Measurements from ENCODE around the gene PLEKHA1.

The PLEKHA1 gene

GRCh38 chr10:122463466-122464249 lies 89.2 kb downstream of the PLEKHA1 start:
- DNase-seq = no peak

GRCh38 chr10:122464250-122464510 lies 89.7 kb downstream of the PLEKHA1 start:
- DNase-seq = no peak

GRCh38 chr10:122464586-122464985 lies 90.1 kb downstream of the PLEKHA1 start:
- DNase-seq = no peak

GRCh38 chr10:122465401-122466040 lies 91.0 kb downstream of the PLEKHA1 start:
- no peak for DNase-seq

- no peak for DNase-seq
These were observed 92.5 kb downstream of the PLEKHA1 start for GRCh38 chr10:122466951-122467381.

- DNase-seq = no peak
These were observed 93.2 kb downstream of the PLEKHA1 start for GRCh38 chr10:122467701-122468100.

- DNase-seq = no peak
These were observed 93.9 kb downstream of the PLEKHA1 start for GRCh38 chr10:122468307-122468925.

GRCh38 chr10:122468926-122469781 lies 94.6 kb downstream of the PLEKHA1 start:
- DNase-seq = no peak

- DNase-seq = no peak
These were observed 95.3 kb downstream of the PLEKHA1 start for GRCh38 chr10:122469848-122470247.

GRCh38 chr10:122471531-122472177 lies 97.1 kb downstream of the PLEKHA1 start:
- no peak for DNase-seq

GRCh38 chr10:122473116-122473515 lies 98.6 kb downstream of the PLEKHA1 start:
- no peak for DNase-seq

- DNase-seq = no peak
These were observed 99.8 kb downstream of the PLEKHA1 start for GRCh38 chr10:122474131-122474818.

- DNase-seq = no peak
These were observed 100.6 kb downstream of the PLEKHA1 start for GRCh38 chr10:122475100-122475499.

- DNase-seq = no peak
These were observed 101.3 kb downstream of the PLEKHA1 start for GRCh38 chr10:122475591-122476332.

GRCh38 chr10:122476333-122476695 lies 101.8 kb downstream of the PLEKHA1 start:
- DNase-seq = no peak

- no peak for DNase-seq
These were observed 102.9 kb downstream of the PLEKHA1 start for GRCh38 chr10:122477436-122477835.

GRCh38 chr10:122478971-122479370 lies 104.5 kb downstream of the PLEKHA1 start:
- DNase-seq = no peak

GRCh38 chr10:122480146-122480833 lies 105.8 kb downstream of the PLEKHA1 start:
- DNase-seq = no peak

GRCh38 chr10:122481296-122482056 lies 107.0 kb downstream of the PLEKHA1 start:
- DNase-seq = no peak
